ENCODE results near the gene ELMO1. TPM values are rescaled to one million over a fixed set of nuclear protein-coding genes. Genes with fewer than 3 reads are reported as not detected.
A peak's percentile ranks its signal among the peaks of the same experiment; 100 is the strongest.

The ELMO1 gene
- total and polyA plus RNA-seq, 8 donors = 18.2 to 55.3 (median 45.6) TPM

GRCh38 chr7:37109843-37110242, 338.8 kb downstream of the ELMO1 start:
- H3K9me3 ChIP-seq = no peaks in the 10 kb centered on the region
- peak in 1 of 4 donors; percentile 13 for DNase-seq
- H3K36me3 ChIP-seq = no peaks in the 10 kb centered on the region
- ATAC-seq = peak; percentile 18
- peaks cover 0 to 7% of the 10 kb centered on the region in 2 donors for H3K4me1 ChIP-seq
- H3K27ac ChIP-seq = no peak overlapping the region
- H3K27me3 ChIP-seq = no peaks in the 10 kb centered on the region
- no peak overlapping the region for H3K4me3 ChIP-seq
- TF ChIP-seq CTCF (IDR thresholded peaks at IDR 0.05) = no peak
- intact Hi-C loops (cut with DNase I) = no loop called here

GRCh38 chr7:37109016-37109683, 339.5 kb downstream of the ELMO1 start:
- H3K9me3 ChIP-seq = no peaks in the 10 kb centered on the region
- no peak for TF ChIP-seq CTCF (IDR thresholded peaks at IDR 0.05)
- intact Hi-C loops (cut with DNase I) = no loop called here
- peak in 2 of 4 donors; percentile 41 to 45 for DNase-seq
- no peaks in the 10 kb centered on the region for H3K27me3 ChIP-seq
- no peak for ATAC-seq
- H3K27ac ChIP-seq = no peak overlapping the region
- H3K4me3 ChIP-seq = no peak overlapping the region
- peaks cover 0 to 7% of the 10 kb centered on the region in 2 donors for H3K4me1 ChIP-seq
- H3K36me3 ChIP-seq = no peaks in the 10 kb centered on the region

- Histone ChIP-seq H3K9me3 (no peaks in the 10 kb centered on the region), H3K4me1 (peaks cover 0 to 7% of the 10 kb centered on the region in 2 donors), H3K4me3 (no peak overlapping the region), H3K27ac (no peak overlapping the region), H3K27me3 (no peaks in the 10 kb centered on the region), H3K36me3 (no peaks in the 10 kb centered on the region)
- DNase-seq = no peak
- ATAC-seq = no peak
- TF ChIP-seq CTCF (IDR thresholded peaks at IDR 0.05) = no peak
- intact Hi-C loops (cut with DNase I) = no loop called here
Observed at GRCh38 chr7:37108615-37109014, 340.0 kb downstream of the ELMO1 start.

- no peak for DNase-seq
- intact Hi-C loops (cut with DNase I) = no loop called here
- H3K4me1 ChIP-seq = peaks cover 0 to 7% of the 10 kb centered on the region in 2 donors
Observed at GRCh38 chr7:37107047-37107750, 341.5 kb downstream of the ELMO1 start.

More at GRCh38 chr7:37107047-37107750, 341.5 kb downstream of the ELMO1 start:
- H3K27me3 ChIP-seq = no peaks in the 10 kb centered on the region
- TF ChIP-seq CTCF (IDR thresholded peaks at IDR 0.05) = no peak
- no peak for ATAC-seq
- no peak overlapping the region for H3K4me3 ChIP-seq
- H3K9me3 ChIP-seq = no peaks in the 10 kb centered on the region
- H3K27ac ChIP-seq = no peak overlapping the region
- no peaks in the 10 kb centered on the region for H3K36me3 ChIP-seq

Measured in left lung (tissue), 10 donors.